GM11168 (cell line): Measurements from ENCODE around the gene ZNF200.

Source experiments
- in situ Hi-C: fragments of 300-500 bp; cut with MboI; formaldehyde crosslinking; loops from one replicate; pipeline ENCODE4 v1.12.0; 2022; ENCODE audit warnings: low sequenced_read_pairs; ENCODE audit not compliant: unreplicated experiment

Gene ZNF200

GRCh38 chr16:3256146-3256865 lies 21.3 kb upstream of the ZNF200 start, which contains the start of gene MEFV:
TSS of gene MEFV (minus strand) at chr16:3256633. CDS start at chr16:3256587, 46 bp downstream.
- in situ Hi-C loops, result no loop called here

GRCh38 chr16:3254309-3254708 lies 19.4 kb upstream of the ZNF200 start:
- in situ Hi-C loops, result no loop called here

- in situ Hi-C loops, result no loop called here
Observed at GRCh38 chr16:3252967-3253366, 18.0 kb upstream of the ZNF200 start.

DNA sequence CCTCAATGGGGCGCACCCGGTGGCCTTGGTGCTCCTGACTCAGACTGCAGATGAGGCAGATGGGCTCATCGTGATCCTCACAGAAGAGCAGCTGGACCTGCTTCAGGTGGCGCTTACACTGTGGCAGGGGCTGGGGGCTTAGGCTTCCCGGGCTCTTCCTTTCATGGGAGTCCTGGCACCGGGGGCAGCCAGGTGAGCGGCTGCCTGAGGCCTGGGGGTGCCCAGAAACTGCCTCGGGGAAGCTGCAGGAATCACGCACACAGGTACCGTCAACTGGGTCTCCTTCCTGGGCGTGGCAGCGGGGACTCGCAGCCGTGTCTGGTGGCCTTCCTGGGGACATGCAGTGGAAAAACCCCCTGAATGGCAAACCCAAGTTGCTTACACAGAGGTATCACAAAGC lies 14.5 kb upstream of the ZNF200 start:
- in situ Hi-C loops, result no loop called here

GRCh38 chr16:3249020-3249419 lies 14.1 kb upstream of the ZNF200 start:
- in situ Hi-C loops, result no loop called here

GRCh38 chr16:3248596-3248995 lies 13.6 kb upstream of the ZNF200 start:
- in situ Hi-C loops, result no loop called here

DNA sequence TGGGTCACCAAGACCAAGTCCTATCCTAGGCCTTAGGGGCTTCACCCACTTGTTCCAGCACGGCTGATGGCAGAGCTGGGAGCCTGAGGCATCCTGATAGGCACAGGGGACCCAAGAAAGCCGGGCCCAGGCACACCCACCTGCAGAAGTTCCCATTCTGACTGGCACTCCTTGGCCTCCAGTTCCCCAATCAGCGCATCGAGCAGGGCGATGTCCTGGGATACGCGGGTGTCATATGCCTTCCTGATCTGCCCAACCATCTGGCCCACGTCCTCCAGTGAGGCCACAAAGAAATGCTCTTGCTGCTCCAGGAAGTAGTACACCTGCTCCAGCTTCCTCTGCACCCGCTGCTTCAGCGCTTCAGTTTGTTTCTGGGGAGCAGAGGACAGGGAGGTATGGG lies 11.9 kb upstream of the ZNF200 start:
- in situ Hi-C loops, result no loop called here

DNA sequence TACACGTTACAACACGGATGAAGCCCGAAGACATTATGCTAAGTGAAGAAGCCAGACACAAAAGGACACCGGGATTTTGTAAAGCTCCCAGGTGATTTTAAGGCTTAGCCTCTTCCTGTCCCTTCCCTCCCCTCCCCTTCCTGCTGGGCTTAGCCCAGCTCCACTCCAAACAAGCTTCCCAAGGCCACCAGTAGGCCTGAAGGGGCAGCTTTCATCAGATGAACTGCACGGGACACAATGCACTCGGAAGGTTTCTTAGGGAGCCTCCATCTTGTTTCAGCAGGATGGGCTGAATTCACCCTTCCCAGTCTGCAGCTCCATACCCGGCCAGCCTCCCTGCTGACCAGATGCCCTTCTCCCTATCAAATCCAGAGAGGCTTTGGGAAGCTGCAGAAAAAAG lies 11.0 kb upstream of the ZNF200 start:
- in situ Hi-C loops, result no loop called here

DNA sequence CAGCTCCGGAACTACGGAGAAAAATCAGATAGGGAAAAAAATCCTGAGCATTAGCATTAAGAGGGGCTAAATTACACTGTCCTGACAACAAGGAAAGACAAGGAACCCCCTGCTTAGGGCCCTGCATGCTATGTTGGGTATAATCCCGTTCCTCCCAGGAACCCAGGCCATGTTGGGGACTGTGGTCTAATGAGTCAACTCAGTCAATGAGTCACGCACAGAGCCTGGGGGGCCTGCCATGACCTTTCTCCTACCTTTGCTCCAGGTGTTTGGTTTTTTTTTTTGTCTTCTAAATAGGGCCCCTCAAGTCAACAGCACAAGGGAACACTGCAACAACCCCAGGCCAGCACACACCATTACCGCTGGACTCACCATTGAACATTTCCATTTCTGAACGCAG lies 8.9 kb upstream of the ZNF200 start:
- in situ Hi-C loops, result no loop called here

GRCh38 chr16:3242709-3243108 lies 7.8 kb upstream of the ZNF200 start:
- in situ Hi-C loops, result no loop called here

GRCh38 chr16:3241761-3242160 lies 6.8 kb upstream of the ZNF200 start:
- in situ Hi-C loops, result no loop called here

GRCh38 chr16:3235856-3236669 lies 1.1 kb upstream of the ZNF200 start:
- in situ Hi-C loops, result no loop called here

- in situ Hi-C loops, result no loop called here
Observed at GRCh38 chr16:3234543-3234856, 458 bp downstream of the ZNF200 start.

GRCh38 chr16:3223913-3224515 lies 10.9 kb downstream of the ZNF200 start:
- in situ Hi-C loops, result no loop called here

DNA sequence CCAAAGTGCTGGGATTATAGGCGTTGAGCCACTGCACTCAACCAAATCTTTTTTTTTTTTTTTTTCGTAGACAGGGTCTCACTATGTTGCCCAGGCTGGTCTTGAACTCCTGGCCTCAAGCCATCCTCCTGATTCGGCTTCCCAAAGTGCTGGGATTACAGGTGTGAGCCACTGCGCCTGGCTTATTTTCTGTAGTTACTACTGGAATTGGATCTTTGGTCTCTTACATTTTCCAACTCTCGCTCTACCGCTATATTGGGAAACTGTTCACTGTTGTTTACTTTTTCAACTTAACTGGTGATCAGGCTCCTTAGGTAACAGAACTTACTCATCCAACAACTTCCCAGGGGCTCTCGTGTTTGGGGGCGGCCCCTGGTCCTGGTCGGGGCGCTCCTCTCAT lies 14.1 kb downstream of the ZNF200 start:
- in situ Hi-C loops, result no loop called here

DNA sequence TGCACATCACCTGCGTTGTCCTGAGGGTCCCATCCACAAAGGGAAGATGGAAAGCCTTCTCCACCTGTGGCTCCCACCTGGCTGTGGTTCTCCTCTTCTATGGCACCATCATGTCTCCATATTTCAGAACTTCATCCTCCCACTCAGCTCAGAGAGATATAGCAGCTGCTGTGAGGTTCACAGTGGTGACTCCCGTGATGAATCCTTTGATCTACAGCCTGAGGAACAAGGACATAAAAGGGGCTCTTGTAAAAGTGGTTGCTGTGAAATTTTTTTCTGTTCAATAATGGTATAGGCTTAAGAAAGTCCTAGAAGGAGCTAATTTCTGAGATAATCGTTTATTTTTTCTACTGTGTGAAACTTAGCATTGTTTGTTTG lies 18.7 kb downstream of the ZNF200 start:
- in situ Hi-C loops, result no loop called here

DNA sequence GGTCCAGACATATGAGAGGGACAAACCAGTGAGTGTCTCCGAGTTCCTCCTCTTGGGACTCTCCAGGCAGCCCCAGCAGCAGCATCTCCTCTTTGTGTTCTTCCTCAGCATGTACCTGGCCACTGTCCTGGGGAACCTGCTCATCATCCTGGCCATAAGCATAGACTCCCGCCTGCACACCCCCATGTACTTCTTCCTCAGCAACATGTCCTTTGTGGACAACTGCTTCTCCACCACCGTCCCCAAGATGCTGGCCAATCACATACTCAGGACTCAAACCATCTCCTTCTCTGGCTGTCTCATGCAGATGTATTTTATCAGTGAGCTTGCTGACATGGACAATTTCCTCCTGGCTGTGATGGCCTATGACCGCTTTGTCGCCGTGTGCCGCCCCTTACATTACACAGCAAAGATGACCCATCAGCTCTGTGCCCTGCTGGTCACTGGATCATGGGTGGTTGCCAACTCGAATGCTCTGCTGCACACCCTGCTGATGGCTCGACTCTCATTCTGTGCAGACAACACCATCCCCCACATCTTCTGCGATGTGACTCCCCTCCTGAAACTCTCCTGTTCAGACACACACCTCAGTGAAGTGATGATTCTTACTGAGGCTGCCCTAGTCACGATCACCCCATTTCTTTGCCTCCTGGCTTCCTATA lies 19.2 kb downstream of the ZNF200 start:
- in situ Hi-C loops, result no loop called here

GRCh38 chr16:3214904-3215600 lies 19.9 kb downstream of the ZNF200 start:
- in situ Hi-C loops, result no loop called here

DNA sequence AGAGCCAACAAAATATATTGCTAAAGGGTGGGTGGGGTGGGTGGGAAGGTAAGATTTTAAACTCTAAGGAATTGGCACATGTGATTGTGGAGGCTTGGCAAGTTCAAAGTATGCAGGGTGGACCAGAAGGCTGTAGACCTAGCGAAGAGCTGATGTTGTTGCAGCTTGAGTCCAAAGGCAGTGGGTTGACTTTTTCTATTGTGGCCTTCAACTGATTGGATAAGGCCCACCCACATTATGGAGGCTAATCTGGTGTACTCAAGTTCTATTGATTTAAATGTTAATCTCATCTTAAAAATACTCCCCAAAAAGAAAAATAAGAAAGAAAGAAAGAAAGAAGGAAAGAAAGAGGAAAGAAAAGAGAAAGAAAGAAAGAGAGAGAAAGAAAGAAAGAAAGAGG lies 22.4 kb downstream of the ZNF200 start:
- in situ Hi-C loops, result no loop called here

- in situ Hi-C loops, result no loop called here
Observed at GRCh38 chr16:3212006-3212405, 23.0 kb downstream of the ZNF200 start.
